ENCODE measurements around the gene YIPF4.
"Not testable (repeated sequence)": the region's sequence is repeated elsewhere in the genome, so short reads cannot be mapped to it uniquely, and the experiment has no call there.

Gene YIPF4

GRCh38 chr2:32356681-32357317 is 79.1 kb downstream of the YIPF4 start, which contains the start of gene BIRC6:
Gene BIRC6 (plus strand): TSS chr2:32357023. CDS start chr2:32357162, 139 bp downstream.
- TF ChIP-seq CTCF (conservative IDR thresholded peaks at IDR 0.05; ENCODE audit: control insufficient read depth, insufficient read depth, low read depth, low read length): no peak
- H3K4me3 ChIP-seq (ENCODE audit: control insufficient read depth, low read depth, low read length): peak within 1 kb of the TSS; percentile 91
- DNase-seq (ENCODE audit: low read depth): peak; percentile 93

- DNase-seq (ENCODE audit: low read depth): peak; percentile 25
- TF ChIP-seq CTCF (conservative IDR thresholded peaks at IDR 0.05; ENCODE audit: control insufficient read depth, insufficient read depth, low read depth, low read length): no peak
- H3K4me3 ChIP-seq (ENCODE audit: control insufficient read depth, low read depth, low read length): peak overlapping the region; percentile 91
These were observed 79.8 kb downstream of the YIPF4 start for GRCh38 chr2:32357318-32358110.

GRCh38 chr2:32358111-32358482 is 80.4 kb downstream of the YIPF4 start:
- TF ChIP-seq CTCF (conservative IDR thresholded peaks at IDR 0.05; ENCODE audit: control insufficient read depth, insufficient read depth, low read depth, low read length): no peak
- H3K4me3 ChIP-seq (ENCODE audit: control insufficient read depth, low read depth, low read length): peak overlapping the region; percentile 91
- DNase-seq (ENCODE audit: low read depth): peak; percentile 19

DNA sequence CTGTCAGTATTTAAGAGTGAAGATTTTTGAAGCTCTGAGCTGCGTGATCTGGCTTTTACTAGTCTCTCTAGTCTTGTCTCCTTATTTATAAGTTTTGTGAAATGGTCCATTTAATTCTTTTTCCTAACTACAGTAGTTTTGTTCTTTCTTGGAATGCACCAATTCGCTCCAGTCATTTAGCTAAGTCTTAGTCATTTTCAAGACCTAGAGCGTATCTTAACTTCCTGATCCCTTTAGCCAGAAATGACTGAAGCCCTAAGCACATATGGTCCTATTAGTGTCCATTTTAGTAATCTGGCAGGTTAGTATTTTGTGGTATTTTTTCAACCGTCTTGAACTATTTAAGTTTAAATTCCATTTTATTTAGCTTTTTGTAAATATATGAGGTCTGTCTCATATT is 82.7 kb downstream of the YIPF4 start:
- H3K4me3 ChIP-seq (ENCODE audit: control insufficient read depth, low read depth, low read length): no peak overlapping the region
- no peak for TF ChIP-seq CTCF (conservative IDR thresholded peaks at IDR 0.05; ENCODE audit: control insufficient read depth, insufficient read depth, low read depth, low read length)
- peak; percentile 72 for DNase-seq (ENCODE audit: low read depth)

GRCh38 chr2:32362997-32363396 is 85.3 kb downstream of the YIPF4 start:
- not testable (repeated sequence) for H3K4me3 ChIP-seq (ENCODE audit: control insufficient read depth, low read depth, low read length); DNase-seq (ENCODE audit: low read depth)

GRCh38 chr2:32363597-32363996 is 85.9 kb downstream of the YIPF4 start:
- DNase-seq (ENCODE audit: low read depth): peak; percentile 4
- H3K4me3 ChIP-seq (ENCODE audit: control insufficient read depth, low read depth, low read length): no peak overlapping the region
- TF ChIP-seq CTCF (conservative IDR thresholded peaks at IDR 0.05; ENCODE audit: control insufficient read depth, insufficient read depth, low read depth, low read length): no peak

GRCh38 chr2:32364290-32364689 is 86.6 kb downstream of the YIPF4 start:
- not testable (repeated sequence) for H3K4me3 ChIP-seq (ENCODE audit: control insufficient read depth, low read depth, low read length); DNase-seq (ENCODE audit: low read depth)

GRCh38 chr2:32365679-32366078 is 88.0 kb downstream of the YIPF4 start:
- H3K4me3 ChIP-seq (ENCODE audit: control insufficient read depth, low read depth, low read length); DNase-seq (ENCODE audit: low read depth): not testable (repeated sequence)

Data from fibroblast of mammary gland (primary cell).